OCI-LY1 (cell line): ENCODE data around the gene GBA2.

Experiments
- H2AFZ ChIP-seq: fragments of 200-600 bp; sonication (generic), shearing (Covaris generic); 2 replicates; pipeline ENCODE4 v1.6.0; 2014; ENCODE audit warnings: antibody characterized with exemption, mild to moderate bottlenecking, low read length
- H3F3A ChIP-seq: fragments of 200-600 bp; sonication (generic), shearing (Covaris generic); 2 replicates; pipeline ENCODE4 v1.6.0; 2014; ENCODE audit warnings: mild to moderate bottlenecking, antibody characterized with exemption, low read length, moderate library complexity; ENCODE audit not compliant: insufficient read depth
- H3K27ac ChIP-seq: fragments of 200-600 bp; sonication (generic); 2 replicates; pipeline ENCODE4 v1.5.1; 2014; ENCODE audit warnings: low read length, mixed run types, mild to moderate bottlenecking, low read depth; ENCODE audit not compliant: poor library complexity, severe bottlenecking
- H3K27me3 ChIP-seq: fragments of 200-600 bp; sonication (generic); 2 replicates; pipeline ENCODE4 v1.6.0; 2014; ENCODE audit warnings: antibody characterized with exemption, mild to moderate bottlenecking, low read length, moderate library complexity; ENCODE audit not compliant: insufficient read depth
- H3K36me3 ChIP-seq: fragments of 200-600 bp; sonication (generic); 2 replicates; pipeline ENCODE4 v1.6.1; 2014; ENCODE audit warnings: mild to moderate bottlenecking, antibody characterized with exemption, low read length, moderate library complexity, mixed read lengths; ENCODE audit not compliant: insufficient read depth
- H3K4me1 ChIP-seq: fragments of 200-600 bp; sonication (generic); 2 replicates; pipeline ENCODE4 v1.5.1; 2014; ENCODE audit warnings: mild to moderate bottlenecking, low read length, moderate library complexity; ENCODE audit not compliant: insufficient read depth, severe bottlenecking
- H3K4me2 ChIP-seq: fragments of 200-600 bp; sonication (generic), shearing (Covaris generic); 2 replicates; pipeline ENCODE4 v1.6.1; 2014; ENCODE audit warnings: low read length
- H3K4me3 ChIP-seq: fragments of 200-600 bp; sonication (generic); 2 replicates; pipeline ENCODE4 v1.5.1; 2014; ENCODE audit warnings: low read length, low read depth, mild to moderate bottlenecking, mixed read lengths; ENCODE audit not compliant: poor library complexity, severe bottlenecking
- H3K79me2 ChIP-seq: fragments of 200-600 bp; shearing (Covaris generic); 2 replicates; pipeline ENCODE4 v1.6.1; 2016; ENCODE audit warnings: mixed run types, low read length, mixed read lengths; ENCODE audit not compliant: insufficient read depth
- H3K9ac ChIP-seq: fragments of 200-600 bp; sonication (generic), shearing (Covaris generic); 2 replicates; pipeline ENCODE4 v1.6.1; 2014; ENCODE audit warnings: mild to moderate bottlenecking, low read length, mixed read lengths
- H3K9me2 ChIP-seq: fragments of 200-600 bp; sonication (generic), shearing (Covaris generic); 2 replicates; pipeline ENCODE4 v1.6.1; 2014; ENCODE audit warnings: low read depth, mild to moderate bottlenecking, low read length, mixed read lengths
- H3K9me3 ChIP-seq: fragments of 200-600 bp; shearing (Covaris generic); 2 replicates; pipeline ENCODE4 v1.6.1; 2014; ENCODE audit warnings: low read length, mixed read lengths
- H4K20me1 ChIP-seq: fragments of 200-600 bp; sonication (generic), shearing (Covaris generic); 2 replicates; pipeline ENCODE4 v1.6.0; 2016; ENCODE audit warnings: mild to moderate bottlenecking, low read length; ENCODE audit not compliant: insufficient read depth
- CTCF ChIP-seq: fragments of 200-600 bp; sonication (generic), shearing (Covaris generic); IDR thresholded peaks from 2 replicates; pipeline ENCODE4 v1.5.1; 2017; ENCODE audit warnings: mild to moderate bottlenecking, antibody characterized with exemption, low read length, moderate library complexity, mixed read lengths
- EZH2 ChIP-seq: fragments of 200-600 bp; sonication (generic), shearing (Covaris generic); IDR thresholded peaks from 2 replicates; pipeline ENCODE4 v1.8.0; 2017; ENCODE audit warnings: borderline replicate concordance, mixed run types, mild to moderate bottlenecking, antibody characterized with exemption, low read length, moderate library complexity, mixed read lengths

GBA2 gene

GRCh38 chr9:35723426-35723825, 25.6 kb downstream of the GBA2 start:
- no peak overlapping the region for H3K4me3 ChIP-seq
- no peak overlapping the region for H3K27ac ChIP-seq
- H3K27me3 ChIP-seq, result no peaks in the 10 kb centered on the region
- no peaks in the 10 kb centered on the region for H3K9me2 ChIP-seq
- H3F3A ChIP-seq, result no peaks in the 10 kb centered on the region
- no peak overlapping the region for H2AFZ ChIP-seq
- no peak overlapping the region for H3K9ac ChIP-seq
- H3K4me2 ChIP-seq, result no peak overlapping the region
- H3K79me2 ChIP-seq, result peaks cover 3% of the 10 kb centered on the region; the same call in 1 of the 2 replicates
- TF ChIP-seq EZH2 (no peak), CTCF (no peak)
- H3K4me1 ChIP-seq, result peaks cover 15% of the 10 kb centered on the region
- no peaks in the 10 kb centered on the region for H4K20me1 ChIP-seq
- peaks cover 68% of the 10 kb centered on the region for H3K36me3 ChIP-seq
- no peaks in the 10 kb centered on the region for H3K9me3 ChIP-seq

- H3K4me1 ChIP-seq, result no peaks in the 10 kb centered on the region
- no peaks in the 10 kb centered on the region for H3K27me3 ChIP-seq
- no peaks in the 10 kb centered on the region for H4K20me1 ChIP-seq
- peaks cover 96% of the 10 kb centered on the region for H3K36me3 ChIP-seq
- H3K4me2 ChIP-seq, result no peak overlapping the region
- no peak overlapping the region for H3K4me3 ChIP-seq
- no peak overlapping the region for H3K9ac ChIP-seq
- H3K9me3 ChIP-seq, result no peaks in the 10 kb centered on the region
- no peak overlapping the region for H2AFZ ChIP-seq
- no peak overlapping the region for H3K27ac ChIP-seq
- no peaks in the 10 kb centered on the region for H3K9me2 ChIP-seq
- H3K79me2 ChIP-seq, result no peaks in the 10 kb centered on the region
- no peaks in the 10 kb centered on the region for H3F3A ChIP-seq
- TF ChIP-seq EZH2 (no peak), CTCF (no peak)
Measured at GRCh38 chr9:35719546-35719945, 29.5 kb downstream of the GBA2 start.

- Histone ChIP-seq H3K4me3 (no peak overlapping the region), H3K36me3 (peaks cover 96% of the 10 kb centered on the region), H3K9me2 (no peaks in the 10 kb centered on the region), H3K27ac (no peak overlapping the region), H3F3A (no peaks in the 10 kb centered on the region), H4K20me1 (no peaks in the 10 kb centered on the region), H3K27me3 (no peaks in the 10 kb centered on the region), H3K9me3 (no peaks in the 10 kb centered on the region), H3K4me2 (no peak overlapping the region), H2AFZ (no peak overlapping the region), H3K9ac (no peak overlapping the region), H3K4me1 (no peaks in the 10 kb centered on the region), H3K79me2 (no peaks in the 10 kb centered on the region)
- TF ChIP-seq EZH2 (no peak), CTCF (no peak)
Measured at GRCh38 chr9:35718721-35719511, 30.1 kb downstream of the GBA2 start.
